ENCODE measurements around the gene ATG9A.

- TF ChIP-seq CTCF (IDR thresholded peaks at IDR 0.05; ENCODE audit: poor library complexity, severe bottlenecking) = no peak
- TF ChIP-seq EZH2 (IDR thresholded peaks at IDR 0.05; ENCODE audit: borderline replicate concordance, insufficient read depth, low read length, poor library complexity, severe bottlenecking) = no peak
- no peak for TF ChIP-seq RAD21 (conservative IDR thresholded peaks at IDR 0.05)
- no peak for TF ChIP-seq MXI1 (conservative IDR thresholded peaks at IDR 0.05; ENCODE audit: poor library complexity, severe bottlenecking)
- TF ChIP-seq REST (IDR thresholded peaks at IDR 0.05; ENCODE audit: borderline replicate concordance) = no peak
Observed at GRCh38 chr2:219207884-219208740, 21.3 kb downstream of the ATG9A start.
